Stimulated activated naive CD4-positive, alpha-beta T cell (primary cell): ENCODE data around the gene TARBP2.
"Not testable (repeated sequence)": the region's sequence is repeated elsewhere in the genome, so short reads cannot be mapped to it uniquely, and the experiment has no call there.

Experiments used
- DNase-seq, 6 experiments: peaks; one replicate each; lab custom pipeline; 2025; lab: John Stamatoyannopoulos, UW

Gene TARBP2

DNA sequence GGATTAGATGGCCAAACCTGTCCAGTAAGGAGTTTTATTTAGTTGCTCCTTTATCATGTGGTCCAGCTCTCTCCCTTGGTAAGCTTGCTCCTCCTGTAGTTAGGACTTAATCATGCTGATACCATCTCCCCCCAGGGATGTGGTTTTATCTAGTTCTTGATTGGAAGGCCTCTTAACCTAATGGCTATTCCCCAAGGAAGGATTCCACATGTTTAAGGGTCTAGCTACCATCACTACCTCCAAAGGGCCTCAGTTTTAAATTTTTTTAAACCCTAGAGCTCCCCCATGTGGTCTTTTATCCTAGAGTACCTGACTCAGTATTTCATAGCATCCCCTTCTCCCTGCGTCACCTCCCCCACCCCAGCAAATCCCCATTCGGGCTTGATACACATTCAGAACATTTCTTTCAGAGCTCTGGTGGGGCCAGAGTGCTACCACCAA, 24.3 kb upstream of the TARBP2 start:
- peak in 1 of 6 experiments; percentile 21 for DNase-seq

DNA sequence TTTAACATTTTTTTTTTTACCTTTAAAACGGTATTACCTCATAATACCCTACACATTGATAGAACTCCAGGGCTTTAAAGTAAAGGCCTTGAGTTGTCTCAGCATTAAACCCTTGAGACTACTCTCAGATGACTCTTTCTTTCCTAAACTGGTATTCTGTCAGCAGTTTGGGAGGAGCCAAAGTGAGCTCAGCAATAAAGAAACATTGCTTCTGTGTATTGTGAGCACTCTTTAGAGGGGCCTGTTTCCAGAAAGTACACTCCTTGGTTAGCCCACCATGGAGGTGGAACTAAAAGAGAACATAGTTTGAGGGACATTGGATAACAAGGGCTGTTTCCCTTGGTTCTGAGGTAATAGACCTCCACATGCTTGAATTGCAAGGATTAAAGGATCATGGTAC, 22.2 kb upstream of the TARBP2 start:
- DNase-seq, result no peak

DNA sequence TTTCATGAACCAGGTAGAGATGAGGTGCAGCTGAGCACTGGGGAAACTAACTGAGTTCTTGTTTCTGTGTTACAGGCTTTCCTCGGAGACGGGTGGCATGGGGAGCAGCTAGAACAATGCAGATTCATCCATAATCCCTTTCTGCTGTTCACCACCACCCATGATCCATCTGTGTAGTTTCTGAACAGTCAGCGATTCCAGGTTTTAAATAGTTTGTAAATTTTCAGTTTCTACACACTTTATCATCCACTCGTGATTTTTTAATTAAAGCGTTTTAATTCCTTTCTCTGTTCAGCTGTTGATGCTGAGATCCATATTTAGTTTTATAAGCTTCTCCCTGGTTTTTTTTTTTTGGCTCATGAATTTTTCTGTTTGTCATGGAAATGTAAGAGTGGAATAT, 21.8 kb upstream of the TARBP2 start:
- DNase-seq, result no peak

DNA sequence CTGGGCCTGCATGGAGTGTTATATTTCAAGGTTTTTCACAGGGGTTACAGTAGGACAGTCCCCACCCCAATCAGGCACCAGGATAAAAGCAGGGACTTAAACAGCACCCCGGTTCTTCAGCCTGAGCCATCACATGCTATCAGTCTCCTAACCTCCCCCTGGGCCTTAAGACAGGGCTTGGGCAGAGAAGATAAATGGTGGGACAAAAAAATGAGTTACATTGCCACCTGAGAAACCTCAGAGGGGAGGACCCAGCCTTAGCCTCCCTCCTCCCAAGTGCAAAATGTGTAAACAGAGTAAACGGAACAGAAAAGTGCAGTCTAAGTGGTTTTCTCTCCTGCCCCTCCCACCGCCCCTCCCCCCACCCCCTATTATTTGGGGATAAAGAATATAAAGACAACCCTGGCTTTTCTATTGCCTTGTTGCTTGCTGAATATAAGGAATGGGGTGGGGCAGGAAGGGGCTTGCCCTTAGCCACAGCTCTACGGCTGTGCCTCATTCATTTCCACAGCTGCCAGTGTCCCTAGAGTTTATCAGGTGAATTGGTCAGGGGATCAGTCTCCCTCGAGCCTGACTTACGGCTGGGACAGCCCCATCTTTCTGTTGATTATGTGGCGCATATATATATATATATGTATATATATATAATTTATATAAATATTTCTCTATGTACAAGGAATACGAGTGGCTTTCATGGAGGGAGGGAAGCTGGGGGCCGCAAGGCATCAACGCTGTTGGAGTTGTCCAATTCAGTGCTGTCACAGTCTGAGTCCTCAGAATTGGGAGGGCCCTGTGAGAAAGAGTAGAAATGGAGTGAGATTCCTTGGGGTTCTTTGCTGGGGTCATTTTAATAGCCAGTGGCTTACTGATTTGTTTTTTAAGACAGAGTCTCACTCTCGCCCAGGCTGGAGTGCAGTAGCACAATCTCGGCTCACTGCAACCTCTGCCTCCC, 20.3 kb upstream of the TARBP2 start:
- no peak for DNase-seq

DNA sequence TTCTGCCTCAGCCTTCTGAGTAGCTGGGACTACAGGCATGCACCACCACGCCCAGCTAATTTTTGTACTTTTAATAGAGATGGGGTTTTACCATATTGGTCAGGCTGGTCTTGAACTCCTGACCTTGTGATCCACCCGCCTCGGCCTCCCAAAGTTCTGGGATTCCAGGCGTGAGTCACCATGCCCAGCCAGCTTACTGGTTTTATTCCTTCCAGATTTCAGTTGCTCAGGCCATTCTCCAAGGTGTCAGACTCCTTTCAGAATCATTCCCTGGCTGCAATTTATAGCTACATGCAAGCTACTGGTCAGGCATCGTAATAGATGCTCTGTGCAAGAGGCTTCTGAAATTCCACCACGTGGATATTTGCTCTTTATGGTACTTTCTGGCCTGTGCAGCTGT, 19.6 kb upstream of the TARBP2 start:
- not testable (repeated sequence) for DNase-seq

DNA sequence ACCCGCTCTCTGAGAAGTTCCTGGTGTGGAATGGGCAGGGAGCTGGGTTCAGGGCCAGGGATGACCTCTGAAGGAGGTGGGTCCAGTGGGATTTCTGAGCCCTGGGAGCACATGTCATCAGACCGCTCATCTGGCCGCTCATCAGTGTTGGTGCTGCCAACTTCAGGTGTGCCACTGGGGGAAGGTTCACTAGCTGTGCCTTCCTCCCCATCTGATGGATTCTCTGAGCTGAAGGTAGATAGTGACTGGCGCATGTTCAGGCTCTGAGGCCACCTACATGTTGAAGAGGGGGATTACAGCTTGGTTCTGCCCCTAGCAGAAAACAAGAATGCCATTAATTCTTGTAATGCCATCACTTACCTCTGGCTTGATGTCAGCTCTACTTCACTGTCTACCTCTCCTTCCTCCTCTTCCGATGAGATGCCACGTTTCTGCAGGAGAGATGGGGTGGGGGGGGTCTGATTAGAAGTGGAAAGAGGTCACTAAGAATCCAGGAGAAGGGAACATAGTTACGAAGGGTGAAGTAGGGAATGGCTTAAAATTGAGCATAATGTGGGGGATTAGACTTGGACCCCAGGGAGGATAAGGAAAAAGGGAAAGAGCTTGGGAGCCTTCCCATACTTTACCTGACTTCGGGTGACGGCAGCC, 19.0 kb upstream of the TARBP2 start:
- DNase-seq, result no peak

DNA sequence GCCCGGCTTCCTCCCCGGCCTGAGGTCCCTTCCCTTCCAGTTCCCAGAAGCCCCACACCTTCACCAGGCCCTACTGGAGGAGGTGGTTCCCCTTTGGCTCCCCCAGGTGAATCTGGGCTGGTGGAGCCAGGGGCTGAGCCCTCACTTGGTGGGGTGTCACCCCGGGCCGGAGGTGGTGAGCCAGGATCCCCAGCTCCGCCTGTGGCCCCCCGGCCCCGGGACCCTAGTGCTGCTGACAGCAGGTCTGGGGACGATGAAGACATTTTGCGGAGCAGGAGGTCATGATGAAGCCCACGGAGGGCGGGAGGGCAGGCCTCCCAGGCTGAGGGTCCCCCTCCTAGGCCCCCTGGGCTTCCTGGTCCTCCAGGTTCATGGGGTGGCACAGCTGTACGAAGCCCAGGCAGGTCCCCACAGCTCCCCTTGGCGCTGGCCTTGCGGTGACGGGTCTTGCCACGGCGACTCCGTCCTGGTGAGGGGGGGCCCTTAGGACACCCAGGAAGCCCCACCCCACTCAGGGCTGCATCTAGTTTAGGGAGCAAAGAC, 18.4 kb upstream of the TARBP2 start:
- DNase-seq, result no peak

DNA sequence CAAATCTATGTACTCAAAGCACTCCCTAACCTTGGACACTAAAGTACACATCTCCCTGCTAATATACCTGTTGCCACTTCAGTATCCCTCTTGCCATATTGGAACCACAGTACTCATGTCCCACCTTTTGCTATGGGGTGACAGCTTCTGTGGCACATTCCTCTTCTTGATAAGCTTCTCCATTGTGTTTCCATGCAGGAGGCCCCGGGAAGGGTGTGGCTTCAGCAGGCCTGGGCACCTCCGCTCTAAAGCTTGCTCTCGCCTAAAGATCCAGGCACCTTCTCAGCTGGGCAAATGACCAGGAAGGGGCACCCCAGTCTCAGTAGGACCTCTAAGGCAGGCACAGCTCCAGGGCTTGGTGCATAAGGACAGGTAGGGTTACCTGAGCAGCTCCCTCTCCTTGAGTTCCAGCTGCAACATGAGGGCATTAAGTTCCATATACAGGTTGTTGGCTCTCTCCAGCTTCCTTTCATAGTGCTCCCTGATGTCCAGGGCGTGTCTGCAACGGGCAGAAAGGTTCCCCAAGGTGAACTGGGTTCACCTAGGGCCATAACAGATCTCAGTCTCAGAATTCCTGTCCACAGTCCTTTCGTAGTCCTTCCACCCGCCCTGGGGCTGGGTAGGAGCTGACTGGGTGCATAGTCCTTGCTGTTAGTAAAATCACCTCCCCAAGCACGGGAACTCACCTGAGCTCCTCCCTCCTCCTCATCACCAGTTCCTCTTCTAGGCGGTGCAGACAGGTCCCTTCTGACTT, 17.7 kb upstream of the TARBP2 start:
- no peak for DNase-seq

DNA sequence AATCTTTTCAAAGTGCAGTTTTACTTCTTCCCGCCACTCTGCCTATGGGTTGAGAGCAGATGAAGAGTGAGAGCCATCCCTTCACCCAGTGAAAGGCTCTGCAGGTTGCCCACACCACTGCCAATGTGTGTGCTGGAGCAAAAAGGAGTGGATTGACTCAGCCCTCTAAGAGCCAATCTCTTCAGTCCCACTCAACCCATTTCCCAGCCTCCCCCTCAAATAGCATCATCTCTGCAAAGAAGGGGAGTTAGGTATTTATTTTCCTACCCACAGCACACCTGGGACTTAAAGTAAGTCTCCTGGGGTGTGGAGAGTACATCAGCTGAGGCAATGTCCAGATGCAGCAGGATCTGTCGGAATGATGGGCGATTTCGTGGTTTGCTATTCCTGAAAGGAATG, 17.1 kb upstream of the TARBP2 start:
- no peak for DNase-seq

DNA sequence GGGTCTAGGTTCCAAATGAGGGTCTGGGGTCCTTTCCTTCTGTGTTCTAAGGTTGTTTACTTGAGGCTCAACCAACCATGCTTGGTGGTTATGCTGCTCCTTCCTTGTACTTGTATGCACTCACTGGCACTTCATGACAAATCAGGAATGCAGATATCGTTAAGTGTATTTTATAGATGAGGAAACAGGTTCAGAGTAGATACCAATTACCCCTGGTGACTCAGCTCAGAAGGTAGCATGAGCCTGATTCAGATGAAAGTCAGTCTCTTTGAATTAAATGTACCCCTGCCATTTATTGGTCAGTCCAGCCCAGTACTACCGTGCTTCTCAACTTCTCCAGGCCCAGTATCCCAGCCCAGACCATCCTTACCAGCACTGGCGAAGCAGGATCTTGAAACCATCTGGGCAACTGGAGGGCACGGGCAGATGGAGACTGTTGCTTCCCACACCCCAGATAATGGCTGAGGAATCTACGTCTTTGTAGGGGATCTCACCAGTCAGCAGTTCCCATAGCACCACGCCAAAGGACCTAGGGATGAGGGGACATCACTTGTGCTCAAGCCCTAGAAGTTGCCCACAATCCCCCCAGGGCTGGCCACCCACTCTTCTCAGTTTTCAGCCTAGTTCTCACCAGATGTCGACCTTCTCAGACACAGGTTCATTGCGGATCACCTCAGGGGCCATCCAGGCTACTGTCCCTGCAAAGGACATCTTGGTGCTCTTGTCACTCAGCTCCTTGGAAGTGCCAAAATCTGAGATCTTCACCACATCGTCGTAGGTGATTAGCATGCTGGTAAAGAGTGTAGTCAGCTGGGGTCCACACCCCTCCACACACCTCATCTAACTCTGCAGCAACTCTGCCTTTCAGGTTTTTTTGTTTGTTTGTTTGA, 16.2 kb upstream of the TARBP2 start:
- DNase-seq, result no peak

DNA sequence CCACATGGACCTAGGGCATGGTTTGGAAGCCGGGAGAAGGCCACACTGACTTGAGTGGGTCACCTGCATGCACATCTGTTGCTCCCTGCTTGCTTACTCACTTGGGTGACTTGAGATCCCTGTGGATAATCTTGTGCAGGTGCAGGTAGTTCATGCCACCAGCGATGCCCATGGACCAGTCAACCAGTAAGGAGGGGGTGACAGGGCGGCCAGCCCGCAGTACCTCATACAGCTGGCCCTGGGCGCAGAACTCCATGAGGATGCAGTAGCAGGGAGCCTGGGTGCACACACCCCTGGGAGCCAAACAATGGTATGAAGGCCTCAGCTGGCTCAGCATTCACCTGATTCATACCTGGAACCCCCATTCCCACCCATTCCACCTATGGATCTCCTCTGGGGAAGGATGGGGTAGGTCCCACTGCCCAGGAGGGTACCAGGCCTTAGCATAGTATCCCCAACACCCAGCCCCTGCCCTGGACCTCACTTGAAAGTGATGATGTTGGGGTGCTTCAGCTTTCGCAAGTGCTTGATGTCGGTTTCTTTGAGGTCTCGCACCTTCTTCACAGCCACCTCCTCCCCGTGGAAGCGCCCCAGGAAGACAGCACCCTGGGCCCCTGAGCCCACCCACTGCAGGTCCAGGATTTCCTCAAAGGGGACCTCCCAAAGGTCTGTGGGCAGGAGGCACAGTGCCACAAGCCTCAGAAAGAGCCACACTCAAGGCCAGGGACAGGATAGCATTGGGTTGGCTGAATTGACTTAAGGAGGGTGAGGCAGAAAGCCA, 14.9 kb upstream of the TARBP2 start:
- no peak for DNase-seq

DNA sequence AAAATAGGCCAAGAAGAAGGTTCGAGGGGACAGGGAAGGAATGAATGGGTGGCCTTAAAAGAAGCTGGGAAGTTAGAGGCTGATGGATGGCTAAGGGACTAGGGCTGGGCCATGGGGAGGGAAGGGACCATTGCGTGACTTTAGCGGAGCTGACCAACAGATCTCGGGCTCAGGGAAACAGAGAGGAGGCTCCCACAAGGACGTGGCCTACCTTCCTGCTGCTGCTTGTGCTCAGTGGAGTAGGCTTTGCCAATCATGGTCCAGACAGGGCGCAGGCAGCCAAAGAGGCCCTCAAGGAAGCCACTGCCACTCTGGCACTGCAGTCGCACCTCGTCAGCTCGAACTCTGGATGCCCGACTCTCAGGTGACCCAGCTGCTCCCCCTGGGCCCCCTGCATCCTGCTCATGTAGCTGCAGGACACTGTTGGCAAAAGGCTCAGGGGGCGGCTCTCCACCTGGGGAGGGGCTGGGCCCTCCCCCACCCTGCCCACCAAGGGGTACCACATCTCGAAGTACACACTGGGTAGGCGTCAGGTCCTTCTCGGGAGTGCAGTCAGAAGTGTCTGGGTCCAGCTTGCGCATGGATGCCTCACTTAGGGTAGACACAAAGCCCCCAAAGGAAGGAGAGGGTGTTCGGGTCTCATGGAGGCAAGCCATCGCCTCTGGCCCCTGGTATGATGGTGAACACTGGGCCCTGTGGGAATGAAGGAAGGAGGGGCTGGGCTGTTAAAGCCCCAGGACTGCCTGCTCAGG, 14.2 kb upstream of the TARBP2 start:
- DNase-seq, result no peak

DNA sequence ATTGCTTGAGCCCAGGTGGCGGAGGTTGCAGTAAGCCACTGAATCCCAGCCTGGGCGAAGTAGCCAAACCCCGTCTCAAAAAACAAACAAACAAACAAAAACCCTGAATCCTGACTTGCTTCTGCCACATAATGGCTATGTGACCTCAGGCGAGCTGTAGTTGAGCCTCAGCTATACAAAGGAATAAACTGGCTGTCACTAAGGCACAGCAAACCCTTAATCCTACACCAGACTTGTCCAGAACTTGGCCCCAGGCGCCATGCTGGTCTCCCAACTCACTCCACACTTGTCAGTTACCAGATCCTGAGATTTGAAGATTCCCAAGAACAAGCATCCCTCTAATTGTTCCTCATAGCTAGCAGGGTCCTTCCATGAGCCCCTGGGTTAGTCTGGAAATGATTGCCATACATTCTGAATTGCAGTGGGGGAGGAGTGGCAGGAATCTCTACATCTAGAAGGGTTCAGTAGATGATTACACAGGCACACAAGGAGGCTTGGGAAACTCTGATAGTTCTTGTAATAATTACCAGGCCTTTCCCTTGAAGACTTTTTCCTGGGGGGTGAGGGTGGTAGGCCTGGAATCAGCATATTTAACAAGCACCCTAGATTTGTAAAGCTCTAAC, 11.7 kb upstream of the TARBP2 start:
- no peak for DNase-seq

DNA sequence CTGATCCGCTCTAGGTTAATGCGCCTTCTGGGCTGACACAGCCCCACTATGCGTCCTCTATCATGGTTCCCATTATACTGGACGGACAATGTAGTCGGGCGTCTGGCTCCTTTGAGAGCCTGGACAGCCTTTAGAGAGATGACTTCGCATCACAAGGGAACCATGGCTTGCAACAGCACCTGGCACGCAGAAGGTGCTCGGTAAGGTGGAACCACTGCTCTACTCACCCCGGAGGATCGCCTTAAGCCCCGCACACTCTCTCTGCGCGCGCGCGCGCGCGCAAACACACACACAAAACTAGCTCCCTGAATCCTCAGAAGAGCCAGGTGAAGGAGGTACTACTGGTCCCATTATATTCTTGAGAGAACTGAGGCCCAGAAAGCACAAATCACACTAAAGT, 8.9 kb upstream of the TARBP2 start:
- peak in 3 of 6 experiments; percentile 11 to 39 (median 26) for DNase-seq

DNA sequence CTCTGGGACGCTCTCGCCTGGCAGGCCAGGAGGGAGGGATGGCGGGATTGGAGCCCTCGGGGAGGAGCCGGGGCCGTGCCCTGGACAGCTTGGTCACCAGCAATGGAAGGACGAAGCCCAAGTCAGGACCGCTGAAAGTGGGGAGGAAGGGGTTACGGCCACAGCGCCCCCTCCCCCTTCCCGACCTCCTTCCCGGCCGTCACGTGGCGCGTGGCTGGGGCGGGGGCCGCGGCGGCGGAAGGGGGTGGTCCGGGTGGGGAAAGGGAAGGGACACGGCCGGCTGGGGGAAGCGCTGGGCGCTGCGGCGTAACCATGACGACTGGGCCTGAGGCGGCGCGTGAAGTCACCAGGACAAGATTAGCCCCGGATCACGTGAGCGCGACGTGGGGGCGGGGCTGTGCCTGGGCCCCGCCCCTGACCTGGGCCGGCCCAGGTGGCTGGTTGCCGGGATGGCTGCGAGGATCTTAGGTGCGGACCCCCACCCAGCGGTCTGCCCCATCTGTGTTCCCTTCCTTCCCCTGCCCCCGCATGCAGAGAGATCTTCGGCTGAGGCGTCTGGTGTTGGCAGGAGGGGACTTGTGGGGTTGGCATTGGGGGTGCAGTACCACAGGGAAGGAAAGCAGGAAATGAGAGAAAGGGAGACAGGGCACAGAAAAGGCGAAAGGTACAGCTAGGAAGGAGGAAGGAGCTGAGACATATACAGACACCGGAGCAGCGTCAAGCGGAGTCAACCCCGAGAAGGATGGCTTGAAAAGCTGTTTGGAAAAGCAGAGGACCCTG, 8.1 kb upstream of the TARBP2 start:
- peak; percentile 65 to 89 (median 82) for DNase-seq

DNA sequence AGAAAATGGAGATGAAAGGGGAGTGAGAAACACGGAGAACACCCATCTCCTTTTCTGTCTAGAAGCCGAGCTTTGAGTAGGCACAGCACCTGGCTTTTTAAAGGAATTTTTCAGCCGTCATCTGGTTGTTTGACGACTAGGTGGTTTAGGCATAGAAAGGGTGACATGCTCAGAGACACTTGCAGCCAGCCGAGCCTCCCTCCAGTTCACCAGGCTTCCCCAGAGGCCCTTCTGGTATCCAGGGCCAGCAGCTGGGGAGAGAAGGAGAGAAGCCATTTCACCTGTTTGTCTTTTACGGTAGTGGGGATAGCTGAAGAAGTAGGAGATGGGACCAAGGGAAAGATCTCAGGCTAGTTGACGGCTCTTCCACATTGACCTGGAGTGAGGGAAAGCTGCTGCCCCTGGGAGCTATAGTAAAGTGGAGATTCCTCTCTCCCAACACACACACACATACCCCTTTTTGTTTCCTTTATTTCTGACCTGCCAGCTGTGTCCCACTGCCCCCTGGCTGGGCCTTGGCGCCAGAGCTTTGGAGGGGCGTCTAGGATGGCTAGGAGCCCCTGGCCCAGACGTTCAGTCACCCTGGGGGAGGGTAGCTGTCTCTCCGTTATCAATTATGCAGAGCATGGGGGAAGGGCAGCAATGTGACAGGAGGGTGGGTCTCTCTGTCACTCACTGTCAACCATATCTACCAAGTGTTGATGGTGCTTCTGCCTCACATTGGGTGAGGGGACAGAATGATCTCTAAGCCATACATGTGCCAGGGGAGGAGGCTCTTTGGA, 7.3 kb upstream of the TARBP2 start:
- DNase-seq, result no peak

DNA sequence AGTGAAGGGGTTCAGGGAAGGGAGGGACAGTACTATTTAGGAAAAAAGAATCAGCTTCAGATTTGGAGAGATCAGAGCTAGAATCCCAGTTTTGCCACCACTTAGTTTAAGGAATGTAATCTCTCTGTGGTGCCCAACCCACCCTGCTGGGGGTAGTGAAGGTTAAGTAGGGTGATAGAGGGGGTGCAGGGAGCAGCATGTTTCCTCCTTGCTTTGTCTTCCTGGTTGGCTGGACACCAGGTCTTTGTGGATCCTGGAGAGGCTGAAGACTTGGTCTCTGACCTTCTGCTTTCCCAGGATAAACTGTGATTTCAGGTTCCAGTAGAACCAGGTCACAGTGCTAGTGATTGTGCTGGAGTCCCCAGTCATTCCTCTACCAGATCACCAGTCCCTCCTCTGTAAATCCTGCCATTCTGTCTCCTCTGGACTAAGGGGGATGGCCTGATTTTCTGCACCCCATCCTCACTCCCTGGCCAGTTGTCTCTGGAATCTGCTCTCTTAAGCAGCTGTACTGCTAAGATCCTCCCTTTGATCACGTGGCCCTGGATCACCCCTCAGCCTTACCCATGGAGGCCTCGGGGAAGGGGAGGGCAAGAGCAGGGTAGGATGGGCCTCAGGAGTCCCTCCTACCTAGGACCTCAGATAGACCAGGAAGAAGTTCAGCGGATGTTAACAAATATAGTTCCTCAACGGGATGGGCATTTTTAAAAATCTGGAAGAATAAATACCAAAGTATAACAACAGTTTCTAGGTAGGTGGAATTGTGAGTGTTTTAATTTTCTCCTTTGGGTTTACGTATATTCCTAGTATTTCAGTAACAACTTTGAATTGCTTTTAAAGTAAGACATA, 5.0 kb upstream of the TARBP2 start:
- DNase-seq, result no peak
